Pancreas (tissue), 10 donors: ENCODE results near the gene C1orf185. TPM values are rescaled to one million over a fixed set of nuclear protein-coding genes. Genes with fewer than 3 reads are reported as not detected.
A peak's percentile ranks its signal among the peaks of the same experiment; 100 is the strongest.

ENCODE experiments used
- ATAC-seq, 4 donors: fragments of 200-7000 bp; cut with Tn5 transposase; one replicate each; pipeline versions ENCODE4 v1.8.0 to v1.9.1; 2020; ENCODE audit warnings: mild to moderate bottlenecking in 4 of 4, moderate library complexity in 4 of 4
- DNase-seq, 6 donors: peaks; one replicate each; pipeline ENCODE4 v3.0.0-alpha.2; 2020
- FAIRE-seq: peaks from 2 replicates; lab custom pipeline; 2012; peaks lifted over from hg19 to GRCh38; lab: Jason Lieb, UNC
- H3K27ac ChIP-seq, 4 donors: fragments of 200-600 bp; sonication (generic); 1 replicate in 3 of 4; 2 replicates in 1 of 4; pipeline versions ENCODE4 v1.5.0 to v1.8.0; 2020
- H3K27me3 ChIP-seq, 4 donors: fragments of 200-600 bp; one replicate each; pipeline ENCODE4 v1.8.0; 2021
- H3K36me3 ChIP-seq, 3 donors: fragments of 200-600 bp; sonication (generic) in 1 of 3; one replicate each; pipeline versions ENCODE4 v1.5.0 to v1.8.0; 2020 to 2021
- H3K4me1 ChIP-seq, 3 donors: fragments of 200-600 bp; one replicate each; pipeline ENCODE4 v1.8.0; 2021
- H3K4me3 ChIP-seq, 4 donors: fragments of 200-600 bp; sonication (generic) in 2 of 4; one replicate each; pipeline versions ENCODE4 v1.5.0 to v1.8.0; 2020 to 2021
- H3K9me3 ChIP-seq, 4 donors: fragments of 200-600 bp; one replicate each; pipeline ENCODE4 v1.8.0; 2021
- CTCF ChIP-seq, 4 donors: fragments of 200-600 bp; sonication (generic) in 3 of 4; IDR thresholded peaks; one replicate each; pipeline versions ENCODE4 v1.5.0 to v1.8.0; 2021; ENCODE audit warnings: antibody characterized with exemption in 4 of 4
- WGBS, 2 donors: extraction: QIAGEN DNeasy Blood & Tissue Kit; methylation state at CpG; one replicate each; pipeline ENCODE4 v1.1.7; 2013; 5-methylcytosine and 5-hydroxymethylcytosine counted together
- intact Hi-C, 3 donors: fragments of 100-400 bp; cut with DNase I; formaldehyde crosslinking; loops; one replicate each; pipeline versions ENCODE4 v1.11.1 to v1.14.2; 2022
- polyA plus RNA-seq, 2 donors: library from polyadenylated mRNA; stranded (reverse); fragments of 200-250 nt; gene quantifications; one replicate each; pipeline ENCODE4 v1.2.3, GENCODE V29; 2013
- total RNA-seq, 6 donors: library from RNA; stranded (reverse); fragmentation: NEBNext Ultra II Directional in 4 of 6; extraction: Animal tissue kit (Norgen Biotek cat#: 25700) in 4 of 6; gene quantifications; one replicate each; pipeline versions ENCODE4 v1.2.1 to v1.2.4, GENCODE V29; 2021 to 2023
- donor health status: healthy with polysubstance abuse.
- donor health status: DM: no; HTN: no; CAD: no; lungs with moderate emphysema.
- donor health status: DM: no; HTN: no; CAD: no.
- donor health status: control.
- donor health status: control.
- donor health status: Bipolar disorder and iron deficiency.
- donor health status: DM: yes; HTN: yes; CAD: no.
- donor health status: DM: no; HTN: no; CAD: no.
- donor health status: DM: no; HTN: no; CAD: no.
- donor health status: DM: yes; HTN: yes; CAD: no.

C1orf185 gene
- total and polyA plus RNA-seq, 8 donors = not detected

GRCh38 chr1:51070640-51071039 lies 31.4 kb upstream of the C1orf185 start:
- no peaks in the 10 kb centered on the region for H3K27me3 ChIP-seq
- WGBS, 2 donors = 97% methylated on average over 1 of the region's 1 CpG
- peaks cover 0 to 5% (median 2%) of the 10 kb centered on the region in 3 donors for H3K4me1 ChIP-seq
- H3K36me3 ChIP-seq = no peaks in the 10 kb centered on the region
- ATAC-seq (no peak), FAIRE-seq (no peak), DNase-seq (no peak)
- no peak overlapping the region for H3K4me3 ChIP-seq
- intact Hi-C loops = no loop called here
- no peaks in the 10 kb centered on the region for H3K9me3 ChIP-seq
- no peak overlapping the region for H3K27ac ChIP-seq
- TF ChIP-seq CTCF (IDR thresholded peaks at IDR 0.05) = no peak

DNA sequence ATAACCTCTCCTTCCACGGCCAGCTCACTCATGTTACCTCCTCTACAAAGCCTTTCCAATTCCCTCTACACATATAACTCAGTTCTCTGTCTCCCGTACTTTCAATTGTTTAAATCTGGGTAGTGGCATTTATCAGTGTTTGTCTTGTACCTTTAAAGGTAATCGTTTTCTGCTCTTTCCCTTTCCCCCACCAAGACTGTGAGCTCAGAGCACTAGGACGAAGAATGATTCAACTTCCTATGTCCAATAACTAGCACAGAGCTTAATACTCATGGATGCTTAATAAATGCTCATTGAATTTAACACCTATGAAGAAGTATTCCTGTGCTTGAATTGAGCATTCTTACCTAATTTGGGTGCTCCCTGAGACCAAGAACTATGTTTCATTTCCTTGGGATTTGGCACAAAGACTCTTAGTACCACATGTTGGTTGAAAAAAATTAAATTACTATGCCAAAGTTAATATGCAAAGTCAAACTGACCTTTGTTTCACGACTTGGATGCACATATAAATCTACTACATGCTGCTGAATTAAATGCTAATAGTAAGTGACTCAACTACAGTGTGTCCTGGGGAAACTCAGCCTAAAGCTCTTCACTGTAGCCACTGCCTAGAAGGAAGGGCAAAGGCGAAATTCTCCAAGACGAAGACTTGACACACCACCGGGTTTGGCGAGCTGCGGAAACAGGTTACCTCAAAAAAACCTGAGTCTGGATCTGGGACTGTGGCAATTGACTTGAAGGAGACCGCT lies 30.6 kb upstream of the C1orf185 start:
- DNase-seq (no peak), FAIRE-seq (no peak), ATAC-seq (no peak)
- H3K27ac ChIP-seq = no peak overlapping the region
- no peaks in the 10 kb centered on the region for H3K36me3 ChIP-seq
- intact Hi-C loops = no loop called here
- WGBS, 2 donors = 86% methylated on average over 11 of the region's 11 CpGs
- no peaks in the 10 kb centered on the region for H3K27me3 ChIP-seq
- H3K4me3 ChIP-seq = no peak overlapping the region
- H3K9me3 ChIP-seq = no peaks in the 10 kb centered on the region
- H3K4me1 ChIP-seq = peaks cover 0 to 5% (median 2%) of the 10 kb centered on the region in 3 donors
- no peak for TF ChIP-seq CTCF (IDR thresholded peaks at IDR 0.05)

DNA sequence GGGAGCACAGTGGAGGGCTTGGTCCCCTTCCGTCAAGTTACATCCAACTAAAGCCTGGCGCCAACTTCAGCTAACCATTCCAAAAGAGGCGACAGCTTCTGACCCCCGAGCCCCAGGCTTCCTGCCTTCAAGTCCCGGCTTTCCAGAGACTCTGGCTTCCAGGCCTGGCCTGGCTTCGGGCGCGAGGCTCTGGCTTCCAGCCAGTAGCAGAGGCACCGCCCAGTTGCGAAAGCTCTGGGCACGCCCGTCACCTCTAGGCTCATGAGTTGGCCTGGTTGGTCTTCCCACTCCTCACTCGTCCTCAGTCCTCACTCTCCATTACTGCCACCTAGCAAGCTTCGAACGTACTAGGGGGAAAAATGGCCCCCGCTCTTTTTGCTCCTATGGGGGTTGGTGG lies 30.0 kb upstream of the C1orf185 start:
- H3K36me3 ChIP-seq = no peaks in the 10 kb centered on the region
- no peaks in the 10 kb centered on the region for H3K9me3 ChIP-seq
- TF ChIP-seq CTCF (IDR thresholded peaks at IDR 0.05) = no peak
- intact Hi-C loops = no loop called here
- FAIRE-seq (no peak), DNase-seq (no peak), ATAC-seq (no peak)
- H3K27ac ChIP-seq = no peak overlapping the region
- WGBS, 2 donors = 93 to 95% methylated on average over 16 of the region's 16 CpGs
- H3K27me3 ChIP-seq = no peaks in the 10 kb centered on the region
- H3K4me1 ChIP-seq = peaks cover 0 to 5% (median 2%) of the 10 kb centered on the region in 3 donors
- H3K4me3 ChIP-seq = no peak overlapping the region

DNA sequence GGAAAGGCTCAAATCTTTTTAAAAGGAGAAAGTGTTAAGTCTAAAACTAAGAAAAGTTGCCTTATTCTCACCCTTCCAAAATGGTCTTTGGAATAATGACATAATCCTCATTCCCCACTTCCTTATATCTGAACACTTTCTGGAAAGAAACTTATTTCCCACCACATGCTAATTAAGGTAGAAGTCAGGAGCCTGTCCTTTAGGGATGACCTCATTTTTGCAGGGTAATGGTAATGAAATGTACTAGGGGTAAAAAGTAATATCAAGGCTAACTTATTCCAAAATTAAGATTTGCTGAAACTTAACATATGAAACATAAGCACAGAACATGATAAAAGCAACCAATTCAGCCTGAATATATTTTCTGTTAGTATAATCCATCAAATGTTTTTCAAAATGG lies 29.4 kb upstream of the C1orf185 start:
- no peak for TF ChIP-seq CTCF (IDR thresholded peaks at IDR 0.05)
- no peak for DNase-seq
- Histone ChIP-seq H3K36me3 (no peaks in the 10 kb centered on the region), H3K27ac (no peak overlapping the region), H3K4me1 (peaks cover 0 to 5% (median 2%) of the 10 kb centered on the region in 3 donors), H3K27me3 (no peaks in the 10 kb centered on the region), H3K4me3 (no peak overlapping the region), H3K9me3 (no peaks in the 10 kb centered on the region)
- no peak for FAIRE-seq
- no peak for ATAC-seq
- intact Hi-C loops = no loop called here

DNA sequence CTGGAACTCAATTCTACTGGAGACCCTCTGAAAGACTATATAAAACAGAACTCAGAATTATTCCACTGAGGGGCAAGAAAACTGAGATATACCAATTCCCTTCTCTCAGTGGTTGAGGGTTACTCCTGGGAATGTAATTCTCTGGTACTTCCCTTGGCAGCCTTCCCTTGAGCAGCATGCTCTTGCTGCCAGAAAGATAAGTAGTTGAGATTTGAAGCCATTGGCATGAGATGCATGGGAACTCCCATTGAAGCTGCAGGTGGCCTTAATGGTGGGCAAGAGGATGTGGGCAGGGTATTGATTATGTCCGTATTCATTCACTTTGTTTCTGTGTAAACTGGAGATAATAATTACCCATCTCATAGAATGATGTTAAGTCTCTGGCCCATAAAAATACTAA lies 28.6 kb upstream of the C1orf185 start:
- 4 to 15% methylated on average over 1 of the region's 1 CpG for WGBS, 2 donors
- ATAC-seq (peak; percentile 81 to 99 (median 92)), FAIRE-seq (no peak), DNase-seq (peak in 4 of 6 donors; percentile 61 to 81 (median 62))
- peaks cover 0 to 5% (median 2%) of the 10 kb centered on the region in 3 donors for H3K4me1 ChIP-seq
- no peaks in the 10 kb centered on the region for H3K36me3 ChIP-seq
- no peaks in the 10 kb centered on the region for H3K27me3 ChIP-seq
- no peak overlapping the region for H3K4me3 ChIP-seq
- no peaks in the 10 kb centered on the region for H3K9me3 ChIP-seq
- intact Hi-C loops = no loop called here
- TF ChIP-seq CTCF (IDR thresholded peaks at IDR 0.05) = no peak
- no peak overlapping the region for H3K27ac ChIP-seq
